Loucy (cell line): ENCODE results near the gene PCOLCE2.

Experiments used
- H2AFZ ChIP-seq: fragments of 200-600 bp; sonication (generic); 2 replicates; pipeline ENCODE4 v1.6.0; 2016; ENCODE audit warnings: antibody characterized with exemption, mild to moderate bottlenecking, low read length, moderate library complexity
- H3F3A ChIP-seq: fragments of 200-600 bp; 2 replicates; pipeline ENCODE4 v1.6.0; 2016; ENCODE audit warnings: antibody characterized with exemption, low read depth, mild to moderate bottlenecking
- H3K27me3 ChIP-seq: fragments of 200-600 bp; sonication (generic); 2 replicates; pipeline ENCODE4 v1.6.1; 2014; ENCODE audit warnings: low read length, mild to moderate bottlenecking; ENCODE audit not compliant: insufficient read depth, poor library complexity, severe bottlenecking
- H3K36me3 ChIP-seq: fragments of 200-600 bp; sonication (generic); 2 replicates; pipeline ENCODE4 v1.6.1; 2016; ENCODE audit warnings: low read length; ENCODE audit not compliant: insufficient read depth
- H3K4me1 ChIP-seq: fragments of 200-600 bp; sonication (generic); 2 replicates; pipeline ENCODE4 v1.5.1; 2014; ENCODE audit warnings: low read length, mild to moderate bottlenecking; ENCODE audit not compliant: insufficient read depth, poor library complexity, severe bottlenecking
- H3K4me2 ChIP-seq: fragments of 200-600 bp; sonication (generic); 2 replicates; pipeline ENCODE4 v1.6.0; 2014; ENCODE audit warnings: antibody characterized with exemption, low read length, low read depth, mild to moderate bottlenecking; ENCODE audit not compliant: poor library complexity, severe bottlenecking
- H3K4me3 ChIP-seq: fragments of 200-600 bp; sonication (generic); 2 replicates; pipeline ENCODE4 v1.5.1; 2014; ENCODE audit warnings: low read length, mild to moderate bottlenecking, mixed read lengths; ENCODE audit not compliant: poor library complexity, severe bottlenecking
- H3K79me2 ChIP-seq: fragments of 200-600 bp; sonication (generic); 2 replicates; pipeline ENCODE4 v1.6.1; 2014; ENCODE audit warnings: low read length; ENCODE audit not compliant: insufficient read depth
- H3K9ac ChIP-seq: fragments of 200-600 bp; sonication (generic); 2 replicates; pipeline ENCODE4 v1.6.0; 2014; ENCODE audit warnings: mild to moderate bottlenecking, low read depth, low read length, moderate library complexity; ENCODE audit not compliant: poor library complexity, severe bottlenecking
- H3K9me2 ChIP-seq: fragments of 200-600 bp; sonication (generic); replicated peaks from 2 replicates; pipeline ENCODE4 v1.6.1; 2016; ENCODE audit warnings: low read depth, low read length, mixed read lengths
- H3K9me3 ChIP-seq: fragments of 200-600 bp; sonication (generic); 2 replicates; pipeline ENCODE4 v1.6.1; 2014; ENCODE audit warnings: mild to moderate bottlenecking, antibody characterized with exemption, low read length, low read depth; ENCODE audit not compliant: insufficient read depth
- H4K20me1 ChIP-seq: fragments of 200-600 bp; sonication (generic); 2 replicates; pipeline ENCODE4 v1.6.0; 2014; ENCODE audit warnings: antibody characterized with exemption, low read length, mild to moderate bottlenecking; ENCODE audit not compliant: insufficient read depth, poor library complexity, severe bottlenecking
- CTCF ChIP-seq: fragments of 200-600 bp; sonication (generic); conservative IDR thresholded peaks from 2 replicates; pipeline ENCODE4 v1.5.1; 2014; ENCODE audit warnings: mild to moderate bottlenecking, antibody characterized with exemption, low read length
- EZH2phosphoT487 ChIP-seq: fragments of 200-600 bp; IDR thresholded peaks from 2 replicates; pipeline ENCODE4 v1.6.1; 2018; ENCODE audit warnings: antibody characterized with exemption, mild to moderate bottlenecking, moderate library complexity, borderline replicate concordance

PCOLCE2 gene

DNA sequence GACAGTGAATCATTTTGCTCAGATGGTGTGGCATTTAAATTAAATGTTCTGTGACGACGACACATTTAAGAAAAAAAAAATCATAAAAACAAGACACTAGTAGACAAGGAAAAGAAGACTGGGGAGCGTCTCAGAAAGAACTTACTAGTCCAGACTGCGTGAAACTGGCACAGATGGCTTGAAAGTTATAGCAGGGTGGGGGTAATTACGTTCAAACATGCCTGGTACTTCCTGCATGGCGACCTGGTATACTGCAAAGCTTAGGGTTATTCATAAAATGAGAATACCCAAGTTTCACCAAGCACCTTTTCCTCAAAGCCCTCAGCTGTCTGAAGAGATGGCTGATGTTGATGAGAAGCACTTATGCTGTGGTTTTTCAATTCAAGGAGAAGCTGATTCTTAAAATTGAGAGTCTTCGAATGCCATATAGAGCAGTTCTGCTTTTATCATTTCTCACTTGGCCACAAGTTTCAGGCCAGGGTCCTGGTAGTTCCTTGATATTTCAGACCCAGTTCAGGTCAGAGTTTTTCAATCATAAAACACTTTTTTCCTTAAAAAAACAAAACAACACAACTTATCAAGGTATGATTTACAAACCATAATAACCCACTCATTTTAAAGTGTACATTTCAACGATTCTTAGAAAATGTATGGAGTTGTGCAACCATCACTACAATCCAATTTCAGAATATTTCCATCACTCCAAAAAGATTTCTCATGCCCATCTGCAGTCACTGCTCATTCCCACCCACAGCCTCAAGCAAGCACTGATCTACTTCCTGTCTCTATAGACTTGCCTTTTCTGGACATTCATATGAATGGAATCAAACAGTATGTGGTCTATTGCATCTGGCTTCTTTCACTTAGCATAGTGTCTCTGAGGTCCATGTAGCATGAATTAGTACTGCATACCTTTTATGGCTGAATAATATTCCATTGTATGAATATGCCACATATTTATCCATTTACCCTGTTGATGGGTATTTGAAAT lies 24.7 kb downstream of the PCOLCE2 start:
- H3K9me2 ChIP-seq = no peaks in the 10 kb centered on the region
- peaks cover 14% of the 10 kb centered on the region for H3K4me1 ChIP-seq
- no peak overlapping the region for H3K4me3 ChIP-seq
- H3K79me2 ChIP-seq = no peaks in the 10 kb centered on the region
- no peaks in the 10 kb centered on the region for H3K9me3 ChIP-seq
- no peaks in the 10 kb centered on the region for H3F3A ChIP-seq
- H3K27me3 ChIP-seq = no peaks in the 10 kb centered on the region
- H3K4me2 ChIP-seq = peak overlapping the region; percentile 41
- H3K9ac ChIP-seq = no peak overlapping the region
- H4K20me1 ChIP-seq = no peaks in the 10 kb centered on the region
- TF ChIP-seq CTCF (no peak), EZH2phosphoT487 (no peak)
- no peaks in the 10 kb centered on the region for H3K36me3 ChIP-seq
- H2AFZ ChIP-seq = 0 out of 2 replicates have a peak overlapping the region, but pooled peaks have one; percentile 59

GRCh38 chr3:142863010-142863817 lies 25.7 kb downstream of the PCOLCE2 start:
- Histone ChIP-seq H3K27me3 (no peaks in the 10 kb centered on the region), H3F3A (no peaks in the 10 kb centered on the region), H3K9me3 (no peaks in the 10 kb centered on the region), H3K4me2 (peak overlapping the region; percentile 41), H3K9me2 (no peaks in the 10 kb centered on the region), H3K4me3 (no peak overlapping the region), H4K20me1 (no peaks in the 10 kb centered on the region), H3K36me3 (no peaks in the 10 kb centered on the region), H3K9ac (no peak overlapping the region), H3K79me2 (no peaks in the 10 kb centered on the region), H2AFZ (peak overlapping the region; percentile 59), H3K4me1 (peaks cover 14% of the 10 kb centered on the region)
- TF ChIP-seq CTCF (no peak), EZH2phosphoT487 (no peak)

- H2AFZ ChIP-seq = no peak overlapping the region
- H3K4me1 ChIP-seq = peaks cover 14% of the 10 kb centered on the region
- no peaks in the 10 kb centered on the region for H3K79me2 ChIP-seq
- no peaks in the 10 kb centered on the region for H3K9me3 ChIP-seq
- H3K4me2 ChIP-seq = no peak overlapping the region
- no peak overlapping the region for H3K4me3 ChIP-seq
- no peaks in the 10 kb centered on the region for H3K27me3 ChIP-seq
- TF ChIP-seq EZH2phosphoT487 = no peak
- TF ChIP-seq CTCF = no peak
- no peaks in the 10 kb centered on the region for H3K9me2 ChIP-seq
- H4K20me1 ChIP-seq = no peaks in the 10 kb centered on the region
- H3K9ac ChIP-seq = no peak overlapping the region
- no peaks in the 10 kb centered on the region for H3F3A ChIP-seq
- H3K36me3 ChIP-seq = no peaks in the 10 kb centered on the region
Measured at GRCh38 chr3:142861926-142862325, 27.0 kb downstream of the PCOLCE2 start.
